GM10847 (cell line): ENCODE results near the gene SLC20A1.

Experiments used
- POLR2A ChIP-seq: IDR thresholded peaks from 2 replicates; pipeline ENCODE4 v1.6.1; 2011; ENCODE audit not compliant: insufficient read length; ENCODE audit errors: extremely low read depth

Gene SLC20A1

DNA sequence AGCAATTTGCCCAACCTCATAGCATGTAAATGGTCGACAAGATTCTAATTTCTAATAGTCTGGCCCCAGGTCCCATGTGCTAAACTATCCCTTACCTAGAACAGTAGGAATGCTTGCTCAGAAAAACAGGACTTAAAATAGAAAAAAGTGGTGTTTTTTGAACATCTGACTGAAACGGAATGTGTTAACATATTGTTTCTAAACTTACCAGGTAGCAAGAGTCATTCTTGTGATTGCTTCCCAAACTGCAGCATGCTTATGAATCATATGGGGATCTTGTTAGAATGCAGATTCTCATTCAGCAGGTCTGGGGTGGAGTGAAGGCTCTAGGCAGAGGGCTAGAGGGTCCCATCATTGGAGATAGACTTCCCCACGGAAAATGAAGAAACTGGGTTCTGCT, 5.8 kb upstream of the SLC20A1 start:
- TF ChIP-seq POLR2A: no peak

GRCh38 chr2:112640467-112640799, 5.3 kb upstream of the SLC20A1 start:
- TF ChIP-seq POLR2A: no peak

DNA sequence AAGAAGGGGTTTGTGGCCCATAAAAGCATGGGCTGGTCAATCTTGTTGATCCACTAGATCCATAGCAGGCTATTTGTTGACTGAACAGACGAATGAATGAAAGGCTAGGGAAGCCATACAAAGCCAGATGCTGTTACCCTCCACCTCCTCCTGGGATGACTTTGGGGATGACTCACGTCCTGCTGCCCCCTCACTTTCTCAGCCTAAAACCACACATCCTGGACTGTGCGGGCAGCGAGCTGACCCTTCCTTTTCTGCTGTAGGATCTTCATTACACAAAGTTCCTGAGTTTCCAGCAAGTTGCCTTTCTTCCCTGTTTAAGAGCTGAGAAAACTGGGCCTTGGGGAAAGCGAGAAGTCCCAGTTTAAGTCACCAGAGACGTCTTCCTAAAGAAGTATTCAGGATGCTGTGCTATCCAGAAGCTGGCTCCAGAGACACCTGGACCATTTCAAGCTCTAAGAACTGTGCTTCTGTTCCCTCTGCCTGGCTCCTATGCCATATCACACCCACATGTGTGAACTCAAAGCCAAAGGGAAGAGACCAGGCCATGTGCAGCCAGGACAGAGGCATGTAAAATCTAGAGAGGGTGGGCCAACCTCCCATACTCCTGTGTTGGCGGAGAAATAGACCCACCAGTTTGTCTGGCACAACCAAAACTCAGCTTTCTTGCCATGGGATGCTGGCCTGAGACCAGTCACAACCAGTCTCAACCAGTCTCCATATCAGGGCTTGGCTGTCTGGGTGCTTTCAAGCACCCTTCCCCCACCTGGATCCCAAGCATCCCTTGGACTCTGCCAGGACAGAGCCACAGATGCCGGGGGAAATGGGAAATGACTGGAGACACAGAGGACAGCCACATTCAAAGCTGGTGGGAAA, 4.7 kb upstream of the SLC20A1 start:
- TF ChIP-seq POLR2A: no peak

GRCh38 chr2:112641701-112642100, 4.0 kb upstream of the SLC20A1 start:
- TF ChIP-seq POLR2A: no peak

DNA sequence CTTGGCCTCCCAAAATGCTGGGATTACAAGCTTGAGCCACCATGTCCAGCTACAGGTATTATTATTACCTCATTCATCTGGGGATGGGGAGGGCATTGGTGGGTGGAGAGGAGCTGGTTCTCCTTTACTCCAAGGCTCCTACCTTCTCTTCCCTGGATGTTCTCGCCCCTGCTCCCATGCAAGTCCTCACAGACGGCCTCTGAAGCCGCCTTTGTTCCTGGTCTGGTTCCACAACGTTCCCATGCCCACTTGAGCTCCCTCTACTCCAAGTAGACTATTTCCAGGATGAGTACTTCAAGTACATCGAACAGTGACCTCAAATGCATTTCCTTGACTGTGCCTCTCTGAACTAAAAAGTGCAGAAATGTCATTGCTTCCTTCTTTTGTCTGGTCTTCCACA, 3.2 kb upstream of the SLC20A1 start:
- no peak for TF ChIP-seq POLR2A

- TF ChIP-seq POLR2A: no peak
Observed at GRCh38 chr2:112642966-112643365, 2.8 kb upstream of the SLC20A1 start.

GRCh38 chr2:112643488-112643887, 2.3 kb upstream of the SLC20A1 start:
- TF ChIP-seq POLR2A: no peak

- no peak for TF ChIP-seq POLR2A
Observed at GRCh38 chr2:112644155-112644932, 1.4 kb upstream of the SLC20A1 start.

- no peak for TF ChIP-seq POLR2A
Observed at GRCh38 chr2:112644933-112645309, 818 bp upstream of the SLC20A1 start.

- no peak for TF ChIP-seq POLR2A
Observed at GRCh38 chr2:112646102-112646719, 472 bp downstream of the SLC20A1 start.

DNA sequence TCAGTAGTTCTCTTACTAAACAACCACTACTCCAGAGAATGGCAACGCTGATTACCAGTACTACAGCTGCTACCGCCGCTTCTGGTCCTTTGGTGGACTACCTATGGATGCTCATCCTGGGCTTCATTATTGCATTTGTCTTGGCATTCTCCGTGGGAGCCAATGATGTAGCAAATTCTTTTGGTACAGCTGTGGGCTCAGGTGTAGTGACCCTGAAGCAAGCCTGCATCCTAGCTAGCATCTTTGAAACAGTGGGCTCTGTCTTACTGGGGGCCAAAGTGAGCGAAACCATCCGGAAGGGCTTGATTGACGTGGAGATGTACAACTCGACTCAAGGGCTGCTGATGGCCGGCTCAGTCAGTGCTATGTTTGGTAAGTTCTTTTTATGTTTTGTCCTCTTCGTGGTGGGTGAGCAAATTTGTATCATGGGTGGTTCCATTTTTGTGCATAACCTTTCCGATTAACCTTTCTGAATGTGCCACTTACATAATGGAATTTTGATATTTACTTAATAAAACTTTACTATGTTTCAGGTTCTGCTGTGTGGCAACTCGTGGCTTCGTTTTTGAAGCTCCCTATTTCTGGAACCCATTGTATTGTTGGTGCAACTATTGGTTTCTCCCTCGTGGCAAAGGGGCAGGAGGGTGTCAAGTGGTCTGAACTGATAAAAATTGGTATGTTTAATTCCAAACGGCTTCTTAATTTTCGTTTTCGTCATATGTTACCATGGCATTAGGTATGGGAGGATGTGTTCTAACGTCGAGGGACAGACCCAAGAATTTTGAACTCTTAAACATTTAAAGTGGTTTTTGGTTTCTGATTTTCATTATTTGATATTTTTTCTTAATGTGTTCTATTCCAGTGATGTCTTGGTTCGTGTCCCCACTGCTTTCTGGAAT, 1.3 kb downstream of the SLC20A1 start:
- no peak for TF ChIP-seq POLR2A

DNA sequence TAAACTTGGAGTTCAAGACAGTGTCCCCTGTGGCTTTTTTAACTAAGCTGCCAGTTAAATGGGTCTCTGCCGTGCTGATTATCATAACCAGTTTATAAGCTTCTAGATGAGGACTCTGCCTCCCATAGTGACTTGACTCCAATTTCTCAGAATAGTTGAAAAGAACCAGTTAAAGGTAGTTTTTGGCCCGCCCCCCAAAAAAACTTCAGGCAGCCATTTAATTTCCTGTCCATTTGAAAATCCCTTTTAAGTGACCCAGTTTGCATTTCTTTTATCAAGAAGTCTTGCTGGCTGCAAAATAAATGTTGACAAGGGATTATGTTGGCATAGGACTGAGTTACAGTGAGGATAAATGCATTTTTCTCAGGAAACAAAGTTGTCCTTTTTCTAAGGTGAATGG, 2.3 kb downstream of the SLC20A1 start:
- no peak for TF ChIP-seq POLR2A

GRCh38 chr2:112656679-112657078, 10.9 kb downstream of the SLC20A1 start:
- TF ChIP-seq POLR2A: no peak

GRCh38 chr2:112658301-112658700, 12.6 kb downstream of the SLC20A1 start:
- TF ChIP-seq POLR2A: no peak
